DND-41 (cell line): Measurements from ENCODE around the gene TEN1.
A peak's percentile ranks its signal among the peaks of the same experiment; 100 is the strongest.

Experiments used
- ATAC-seq: fragments of 200-7000 bp; cut with Tn5 transposase; 3 replicates; pipeline ENCODE4 v1.9.1; 2021; ENCODE audit warnings: low read depth; ENCODE audit not compliant: insufficient read depth
- DNase-seq: peaks from one replicate; pipeline ENCODE4 v3.0.0-alpha.2; 2020
- H2AFZ ChIP-seq: 2 replicates; pipeline ENCODE4 v1.6.0; 2012; ENCODE audit warnings: low read depth, low read length
- H3K27ac ChIP-seq: 2 replicates; pipeline ENCODE4 v1.5.1; 2012; ENCODE audit warnings: low read length, inconsistent platforms
- H3K27me3 ChIP-seq: fragments of 200-600 bp; sonication (generic); 2 replicates; pipeline ENCODE4 v1.6.0; 2012; ENCODE audit warnings: low read length, mild to moderate bottlenecking, inconsistent platforms; ENCODE audit not compliant: insufficient read depth, poor library complexity
- H3K36me3 ChIP-seq: 2 replicates; pipeline ENCODE4 v1.5.1; 2012; ENCODE audit warnings: low read length, inconsistent platforms; ENCODE audit not compliant: insufficient read depth
- H3K4me1 ChIP-seq: 2 replicates; pipeline ENCODE4 v1.5.1; 2012; ENCODE audit warnings: mild to moderate bottlenecking, low read length; ENCODE audit not compliant: insufficient read depth
- H3K4me2 ChIP-seq: 2 replicates; pipeline ENCODE4 v1.6.0; 2012; ENCODE audit warnings: mild to moderate bottlenecking, moderate library complexity, low read length, inconsistent platforms; ENCODE audit not compliant: insufficient read depth
- H3K4me3 ChIP-seq, 2 experiments: fragments of 200-600 bp in 1 of 2; shearing (Covaris generic) in 1 of 2; 2 replicates each; pipeline ENCODE4 v1.5.1; 2012 to 2016; ENCODE audit warnings: inconsistent platforms in 2 of 2, low read length in 2 of 2, mild to moderate bottlenecking in 2 of 2, low read depth in 1 of 2, moderate library complexity in 1 of 2
- H3K79me2 ChIP-seq: 2 replicates; pipeline ENCODE4 v1.6.0; 2012; ENCODE audit warnings: low read length, inconsistent platforms; ENCODE audit not compliant: insufficient read depth
- H3K9ac ChIP-seq: 2 replicates; pipeline ENCODE4 v1.6.0; 2012; ENCODE audit warnings: low read depth, mild to moderate bottlenecking, inconsistent platforms, low read length, moderate library complexity
- H3K9me3 ChIP-seq: 2 replicates; pipeline ENCODE4 v1.5.1; 2012; ENCODE audit warnings: low read length, moderate library complexity, mild to moderate bottlenecking, inconsistent platforms; ENCODE audit not compliant: insufficient read depth, severe bottlenecking
- H4K20me1 ChIP-seq: 2 replicates; pipeline ENCODE4 v1.6.0; 2012; ENCODE audit warnings: low read length; ENCODE audit not compliant: insufficient read depth
- CTCF ChIP-seq: IDR thresholded peaks from 2 replicates; pipeline ENCODE4 v1.5.1; 2012; ENCODE audit warnings: borderline replicate concordance, low read length, moderate library complexity, mild to moderate bottlenecking; ENCODE audit not compliant: poor library complexity, severe bottlenecking; ENCODE audit errors: extremely low read depth
- EZH2 ChIP-seq: IDR thresholded peaks from 3 replicates; pipeline ENCODE4 v1.6.1; 2012; ENCODE audit warnings: borderline replicate concordance, low read depth, mild to moderate bottlenecking, moderate library complexity, low read length, inconsistent platforms; ENCODE audit not compliant: severe bottlenecking

Gene TEN1

GRCh38 chr17:76009447-76009846 lies 30.4 kb downstream of the TEN1 start:
- Histone ChIP-seq H2AFZ (no peak overlapping the region), H3K27ac (no peak overlapping the region), H3K9ac (no peak overlapping the region), H3K4me2 (no peak overlapping the region), H3K36me3 (no peaks in the 10 kb centered on the region), H3K4me1 (peaks cover 7% of the 10 kb centered on the region), H4K20me1 (no peaks in the 10 kb centered on the region), H3K79me2 (no peaks in the 10 kb centered on the region), H3K27me3 (no peaks in the 10 kb centered on the region), H3K4me3 (no peak overlapping the region), H3K9me3 (no peaks in the 10 kb centered on the region)
- ATAC-seq (no peak), DNase-seq (no peak)
- TF ChIP-seq EZH2 (no peak), CTCF (no peak)

GRCh38 chr17:76009969-76010661 lies 31.1 kb downstream of the TEN1 start:
- no peaks in the 10 kb centered on the region for H4K20me1 ChIP-seq
- no peak overlapping the region for H3K9ac ChIP-seq
- peaks cover 8% of the 10 kb centered on the region for H3K4me1 ChIP-seq
- H3K36me3 ChIP-seq, result no peaks in the 10 kb centered on the region
- H3K4me3 ChIP-seq, result no peak overlapping the region
- TF ChIP-seq EZH2 (no peak), CTCF (no peak)
- H2AFZ ChIP-seq, result no peak overlapping the region
- no peaks in the 10 kb centered on the region for H3K9me3 ChIP-seq
- DNase-seq (no peak), ATAC-seq (no peak)
- H3K27ac ChIP-seq, result no peak overlapping the region
- no peaks in the 10 kb centered on the region for H3K27me3 ChIP-seq
- H3K79me2 ChIP-seq, result no peaks in the 10 kb centered on the region
- H3K4me2 ChIP-seq, result no peak overlapping the region

GRCh38 chr17:76011951-76012350 lies 32.9 kb downstream of the TEN1 start:
- ATAC-seq, result no peak
- Histone ChIP-seq H3K4me3 (no peak overlapping the region), H3K79me2 (no peaks in the 10 kb centered on the region), H3K9me3 (no peaks in the 10 kb centered on the region), H2AFZ (no peak overlapping the region), H3K27ac (no peak overlapping the region), H3K27me3 (no peaks in the 10 kb centered on the region), H4K20me1 (no peaks in the 10 kb centered on the region), H3K4me2 (no peak overlapping the region), H3K4me1 (peaks cover 8% of the 10 kb centered on the region), H3K9ac (no peak overlapping the region), H3K36me3 (no peaks in the 10 kb centered on the region)
- DNase-seq, result no peak
- TF ChIP-seq EZH2 (no peak), CTCF (no peak)

GRCh38 chr17:76013377-76013932 lies 34.4 kb downstream of the TEN1 start:
- no peak overlapping the region for H3K4me2 ChIP-seq
- H3K9me3 ChIP-seq, result no peaks in the 10 kb centered on the region
- no peak for DNase-seq
- H3K4me3 ChIP-seq, result no peak overlapping the region
- no peaks in the 10 kb centered on the region for H3K27me3 ChIP-seq
- H3K79me2 ChIP-seq, result no peaks in the 10 kb centered on the region
- H3K27ac ChIP-seq, result peak overlapping the region; percentile 59; the same call in 1 of the 2 replicates
- ATAC-seq, result no peak
- peak overlapping the region; percentile 62 for H2AFZ ChIP-seq
- H4K20me1 ChIP-seq, result no peaks in the 10 kb centered on the region
- H3K36me3 ChIP-seq, result no peaks in the 10 kb centered on the region
- H3K4me1 ChIP-seq, result peaks cover 8% of the 10 kb centered on the region
- H3K9ac ChIP-seq, result peak overlapping the region; percentile 27; the same call in 1 of the 2 replicates
- TF ChIP-seq CTCF (no peak), EZH2 (no peak)
